LNCAP (cell line): Measurements from ENCODE around the gene MIDN.
A peak's percentile ranks its signal among the peaks of the same experiment; 100 is the strongest.

ENCODE experiments used
- TF ChIP-seq, protein P1 (sequence below): fragments of 450-650 bp; IDR thresholded peaks from 2 replicates; pipeline ENCODE4 v1.5.1; 2017; ENCODE audit warnings: mild to moderate bottlenecking

Gene MIDN

DNA sequence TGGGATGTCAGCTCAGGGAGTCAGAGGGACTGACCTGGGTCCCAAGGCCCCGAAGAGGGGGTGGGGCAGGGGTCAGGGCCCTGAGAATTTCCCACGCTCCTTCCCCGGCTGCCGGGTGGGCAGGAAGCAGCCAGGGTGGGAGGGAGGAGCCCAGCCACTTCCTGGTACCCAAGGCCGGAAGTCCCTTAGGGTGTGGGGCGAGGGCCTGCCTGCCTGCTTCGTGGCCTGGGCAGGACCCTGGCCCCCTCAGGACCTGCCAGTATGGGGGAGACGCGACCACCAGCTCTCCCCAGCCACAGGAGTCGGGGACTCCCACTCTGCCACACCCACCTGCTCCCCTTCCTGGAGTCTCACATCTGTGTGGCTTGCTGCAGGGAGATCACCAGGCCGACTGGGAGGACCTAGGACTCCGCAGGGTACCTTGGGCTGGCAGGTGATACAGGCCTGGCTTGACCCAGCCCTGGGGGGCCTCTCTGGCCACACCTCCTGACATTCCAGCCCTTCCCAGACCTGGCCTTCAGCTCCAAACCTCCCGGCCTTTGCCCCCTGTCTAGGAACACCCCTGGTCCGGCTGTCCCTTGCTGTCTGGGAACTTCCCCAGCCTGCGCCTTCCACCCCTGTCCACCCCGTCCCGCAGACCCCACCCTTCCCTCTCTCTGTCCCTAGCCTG is 11.0 kb downstream of the MIDN start:
- TF ChIP-seq, protein P1, sequence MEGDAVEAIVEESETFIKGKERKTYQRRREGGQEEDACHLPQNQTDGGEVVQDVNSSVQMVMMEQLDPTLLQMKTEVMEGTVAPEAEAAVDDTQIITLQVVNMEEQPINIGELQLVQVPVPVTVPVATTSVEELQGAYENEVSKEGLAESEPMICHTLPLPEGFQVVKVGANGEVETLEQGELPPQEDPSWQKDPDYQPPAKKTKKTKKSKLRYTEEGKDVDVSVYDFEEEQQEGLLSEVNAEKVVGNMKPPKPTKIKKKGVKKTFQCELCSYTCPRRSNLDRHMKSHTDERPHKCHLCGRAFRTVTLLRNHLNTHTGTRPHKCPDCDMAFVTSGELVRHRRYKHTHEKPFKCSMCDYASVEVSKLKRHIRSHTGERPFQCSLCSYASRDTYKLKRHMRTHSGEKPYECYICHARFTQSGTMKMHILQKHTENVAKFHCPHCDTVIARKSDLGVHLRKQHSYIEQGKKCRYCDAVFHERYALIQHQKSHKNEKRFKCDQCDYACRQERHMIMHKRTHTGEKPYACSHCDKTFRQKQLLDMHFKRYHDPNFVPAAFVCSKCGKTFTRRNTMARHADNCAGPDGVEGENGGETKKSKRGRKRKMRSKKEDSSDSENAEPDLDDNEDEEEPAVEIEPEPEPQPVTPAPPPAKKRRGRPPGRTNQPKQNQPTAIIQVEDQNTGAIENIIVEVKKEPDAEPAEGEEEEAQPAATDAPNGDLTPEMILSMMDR = no peak

GRCh38 chr19:1259876-1260748 is 11.7 kb downstream of the MIDN start:
- TF ChIP-seq, protein P1 = no peak

GRCh38 chr19:1260749-1261537 is 12.6 kb downstream of the MIDN start:
- TF ChIP-seq, protein P1 = no peak

DNA sequence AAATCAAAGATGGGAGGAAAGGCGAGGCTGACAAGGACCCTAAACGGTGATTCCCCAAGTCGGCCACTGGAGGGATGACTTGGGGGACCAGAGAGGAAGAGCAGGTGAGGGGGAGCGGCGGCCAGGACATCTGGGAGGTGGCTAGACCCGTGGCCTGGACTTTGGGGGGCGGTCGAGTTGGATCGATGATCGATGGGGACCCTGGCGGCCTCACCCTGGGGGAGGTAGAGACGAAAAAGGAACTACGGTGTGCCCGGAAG is 13.1 kb downstream of the MIDN start:
- TF ChIP-seq, protein P1 = 0 out of 2 replicates have a peak, but pooled peaks have one; percentile 10

DNA sequence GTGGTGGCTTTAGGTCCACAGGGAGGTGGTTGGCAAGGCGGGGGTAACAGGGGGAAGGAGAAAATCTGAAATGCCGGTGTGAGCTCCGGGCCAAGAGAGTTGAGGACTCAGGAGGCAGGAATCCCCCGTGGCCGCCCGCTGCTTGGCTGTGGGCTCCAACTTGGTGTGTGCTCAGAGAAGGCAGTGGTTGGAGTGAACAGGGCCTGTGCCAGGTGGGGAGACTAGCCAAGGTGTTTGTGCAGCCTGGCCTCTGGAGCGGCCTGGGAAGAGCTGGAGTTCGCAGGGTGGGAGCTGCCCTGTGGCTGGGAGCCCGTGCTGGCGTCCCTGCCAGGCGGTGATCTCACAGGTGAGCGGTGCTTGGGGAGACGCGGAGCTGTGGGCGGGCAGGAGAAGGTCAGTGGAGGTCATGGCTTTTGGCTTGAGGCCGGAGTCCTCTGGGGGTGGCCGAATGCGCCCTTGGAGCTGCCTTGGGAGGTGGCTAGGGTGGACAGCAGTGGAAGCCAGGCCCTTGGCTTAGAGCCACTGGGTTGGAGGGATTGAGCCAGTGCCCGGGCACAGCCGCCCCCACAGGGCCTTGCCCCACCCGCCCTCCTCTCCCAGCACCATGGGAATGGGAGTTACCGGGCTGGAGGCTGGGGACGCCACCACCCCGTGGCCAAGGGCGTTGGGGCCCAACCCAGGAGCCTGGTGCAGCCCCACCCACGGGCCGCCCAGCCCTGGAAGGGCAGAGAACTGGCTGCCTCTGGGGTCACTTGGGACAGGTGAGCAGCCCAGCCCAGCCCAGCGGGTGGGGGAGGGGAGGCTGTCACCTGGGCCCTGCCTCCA is 13.6 kb downstream of the MIDN start:
- TF ChIP-seq, protein P1 = no peak

DNA sequence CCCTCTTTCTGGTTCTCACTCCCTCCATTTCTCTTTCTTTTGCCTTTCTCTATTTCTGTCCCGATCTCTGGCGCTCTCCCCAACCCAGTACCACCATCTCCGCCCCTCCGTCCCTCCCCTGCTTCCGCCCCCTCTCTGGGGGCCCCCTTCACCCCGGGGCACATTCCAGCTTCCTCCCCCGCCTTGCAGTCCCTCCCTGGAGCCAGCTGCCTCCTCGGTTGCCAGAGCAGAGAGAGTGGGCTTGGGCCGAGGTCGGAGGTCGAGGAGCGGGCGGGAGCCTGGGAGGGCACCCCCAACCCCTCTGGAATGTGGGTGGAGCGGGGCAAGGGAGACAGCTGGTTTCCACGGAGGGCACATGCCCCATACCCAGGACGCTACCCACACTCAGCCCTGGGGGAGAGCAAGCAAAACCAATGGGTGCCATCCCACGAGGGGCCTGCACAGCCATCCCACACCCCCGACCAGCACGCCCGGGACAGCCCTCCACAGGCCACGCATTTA is 14.3 kb downstream of the MIDN start:
- TF ChIP-seq, protein P1 = no peak

GRCh38 chr19:1263188-1263587 is 14.8 kb downstream of the MIDN start:
- TF ChIP-seq, protein P1 = no peak
